Caco-2 (cell line): ENCODE results near the gene KITLG. TPM values are rescaled to one million over a fixed set of nuclear protein-coding genes. Genes with fewer than 3 reads are reported as not detected.

Experiments used
- BruUV-seq: library from RNA; stranded (reverse); fragments of 400-500 nt; replicated peaks from 2 replicates; lab custom pipeline; 2021; lab: Mats Ljungman, UMichigan
- CTCF ChIA-PET: fragments of 300-600 bp; sonication (Branson Sonifier 250); formaldehyde crosslinking; loops from one replicate; lab custom pipeline; 2022; ENCODE audit warnings: antibody characterized with exemption; lab: Charles Lee
- POLR2A ChIA-PET: fragments of 300-600 bp; sonication (Branson Sonifier 250); formaldehyde crosslinking; loops from one replicate; lab custom pipeline; 2022; ENCODE audit warnings: antibody characterized with exemption; lab: Charles Lee
- DNase-seq, 2 experiments: peaks; one replicate each; pipeline versions ENCODE4 v3.0.0 to v3.0.0-alpha.2; 2020 to 2022
- H3K27me3 ChIP-seq: replicated peaks from 2 replicates; pipeline ENCODE4 v1.6.0; 2011; ENCODE audit warnings: low read length; ENCODE audit not compliant: control insufficient read depth, insufficient read depth
- H3K36me3 ChIP-seq: 2 replicates; pipeline ENCODE4 v1.5.1; 2011; ENCODE audit warnings: low read length; ENCODE audit not compliant: control insufficient read depth, insufficient read depth
- H3K4me1 ChIP-seq: fragments of 250-450 bp; sonication (Bioruptor Pico); 2 replicates; pipeline ENCODE4 v1.5.1; 2020; ENCODE audit warnings: mild to moderate bottlenecking
- H3K4me3 ChIP-seq: 2 replicates; pipeline ENCODE4 v1.5.1; 2011; ENCODE audit warnings: low read depth, mild to moderate bottlenecking, control low read depth, low read length
- H3K9me3 ChIP-seq: fragments of 250-450 bp; sonication (Bioruptor Pico); 2 replicates; pipeline ENCODE4 v1.5.1; 2020; ENCODE audit warnings: mild to moderate bottlenecking, moderate library complexity
- H3K27ac Mint-ChIP-seq: one replicate; pipeline ENCODE4 v1.8.0; 2022; ENCODE audit warnings: mixed read lengths; ENCODE audit not compliant: unreplicated experiment
- H3K27me3 Mint-ChIP-seq: one replicate; pipeline ENCODE4 v1.8.0; 2022; ENCODE audit warnings: mixed read lengths; ENCODE audit not compliant: insufficient read depth, unreplicated experiment
- H3K36me3 Mint-ChIP-seq: one replicate; pipeline ENCODE4 v1.8.0; 2022; ENCODE audit warnings: mild to moderate bottlenecking, mixed read lengths; ENCODE audit not compliant: insufficient read depth, unreplicated experiment
- H3K4me1 Mint-ChIP-seq: one replicate; pipeline ENCODE4 v1.8.0; 2022; ENCODE audit warnings: low read depth, mixed read lengths; ENCODE audit not compliant: unreplicated experiment
- H3K4me3 Mint-ChIP-seq: one replicate; pipeline ENCODE4 v1.8.0; 2022; ENCODE audit warnings: mild to moderate bottlenecking, moderate library complexity, mixed read lengths; ENCODE audit not compliant: unreplicated experiment
- H3K9me3 Mint-ChIP-seq: one replicate; pipeline ENCODE4 v1.8.0; 2022; ENCODE audit warnings: mixed read lengths; ENCODE audit not compliant: unreplicated experiment
- CTCF ChIP-seq, 2 experiments: fragments of 200-600 bp in 1 of 2; IDR thresholded peaks; 1 replicate in 1 of 2; 2 replicates in 1 of 2; pipeline versions ENCODE4 v1.5.1 to v1.8.0; 2011 to 2022; ENCODE audit warnings: antibody characterized with exemption in 1 of 2, control low read depth in 1 of 2, inconsistent platforms in 1 of 2, low read depth in 1 of 2, low read length in 1 of 2, mild to moderate bottlenecking in 1 of 2, moderate library complexity in 1 of 2; ENCODE audit not compliant: insufficient read depth in 1 of 2, severe bottlenecking in 1 of 2, unreplicated experiment in 1 of 2
- intact Hi-C: fragments of 100-400 bp; cut with micrococcal nuclease; formaldehyde crosslinking; loops from one replicate; pipeline ENCODE4 v1.10.0; 2022; ENCODE audit not compliant: unreplicated experiment
- total RNA-seq: library from RNA; stranded (reverse); gene quantifications from 2 replicates; pipeline ENCODE4 v1.2.3, GENCODE V29; 2022

The KITLG gene
- total RNA-seq, 1 experiment from 2014 or later = 200 TPM

DNA sequence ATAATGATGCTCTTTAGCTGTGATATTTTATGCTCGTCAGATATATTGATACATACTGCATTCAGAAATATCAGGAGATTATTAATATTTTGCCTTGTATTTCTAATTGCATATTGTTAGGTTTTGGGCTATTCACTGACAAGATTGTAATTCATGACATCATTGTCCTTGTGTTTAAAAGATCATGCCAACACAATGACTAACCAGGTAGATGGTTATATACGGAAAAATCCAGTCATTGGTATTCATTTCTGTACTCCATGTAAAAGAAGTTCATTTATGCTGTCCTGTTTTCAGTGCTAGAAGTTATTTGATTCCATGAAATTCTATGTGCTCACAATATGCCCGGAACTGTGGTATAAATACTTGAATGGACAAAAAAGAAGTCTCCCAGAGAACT lies 107.5 kb downstream of the KITLG start:
- ChIA-PET POLR2A (no interaction called here), CTCF (no interaction called here)
- BruUV-seq = no TSS peak
- no peak overlapping the region for H3K4me3 ChIP-seq
- H3K36me3 Mint-ChIP-seq = peaks cover 50% of the 10 kb centered on the region
- H3K4me3 Mint-ChIP-seq = no peak overlapping the region
- TF ChIP-seq CTCF (IDR thresholded peaks at IDR 0.05; ENCODE audit: insufficient read depth in 1 of 2, low read depth in 1 of 2, low read length in 1 of 2, severe bottlenecking in 1 of 2, unreplicated experiment in 1 of 2) = no peak
- H3K9me3 Mint-ChIP-seq = peaks cover 21% of the 10 kb centered on the region
- no peaks in the 10 kb centered on the region for H3K27me3 ChIP-seq
- H3K27me3 Mint-ChIP-seq = no peaks in the 10 kb centered on the region
- no peak overlapping the region for H3K27ac Mint-ChIP-seq
- H3K36me3 ChIP-seq = no peaks in the 10 kb centered on the region; the same call in 1 of the 2 replicates
- intact Hi-C loops = no loop called here
- H3K4me1 ChIP-seq = no peaks in the 10 kb centered on the region
- DNase-seq = no peak
- H3K4me1 Mint-ChIP-seq = no peaks in the 10 kb centered on the region
- H3K9me3 ChIP-seq = no peaks in the 10 kb centered on the region

DNA sequence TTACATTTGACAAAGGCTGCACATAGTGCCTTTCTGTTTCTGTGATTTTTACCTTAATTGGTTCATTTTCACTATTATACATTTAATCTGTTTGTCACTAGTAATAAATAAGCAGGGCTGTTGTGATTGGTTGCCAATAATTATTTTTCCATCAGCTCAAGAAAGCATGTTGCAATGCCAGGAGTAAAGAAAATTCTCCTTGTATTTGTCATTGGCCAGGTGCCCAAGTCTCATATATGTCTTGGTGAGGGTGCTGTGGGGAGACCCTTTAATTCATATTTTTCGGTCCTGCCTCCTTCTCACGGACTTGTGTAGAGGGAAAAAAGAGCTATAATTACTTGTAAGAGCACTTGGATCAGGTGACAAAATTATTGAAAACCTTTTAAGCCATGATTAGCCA lies 108.0 kb downstream of the KITLG start:
- intact Hi-C loops = no loop called here
- Histone ChIP-seq H3K4me1 (no peaks in the 10 kb centered on the region), H3K4me3 (no peak overlapping the region), H3K27me3 (no peaks in the 10 kb centered on the region), H3K9me3 (0 out of 2 replicates have a peak, but pooled peaks cover 2% of the 10 kb centered on the region), H3K36me3 (no peaks in the 10 kb centered on the region; the same call in 1 of the 2 replicates)
- no TSS peak for BruUV-seq
- no peak for TF ChIP-seq CTCF (IDR thresholded peaks at IDR 0.05; ENCODE audit: insufficient read depth in 1 of 2, low read depth in 1 of 2, low read length in 1 of 2, severe bottlenecking in 1 of 2, unreplicated experiment in 1 of 2)
- peaks cover 50% of the 10 kb centered on the region for H3K36me3 Mint-ChIP-seq
- peaks cover 25% of the 10 kb centered on the region for H3K9me3 Mint-ChIP-seq
- no peaks in the 10 kb centered on the region for H3K27me3 Mint-ChIP-seq
- POLR2A ChIA-PET = no interaction called here
- DNase-seq = no peak
- H3K4me3 Mint-ChIP-seq = no peak overlapping the region
- H3K27ac Mint-ChIP-seq = no peak overlapping the region
- no peaks in the 10 kb centered on the region for H3K4me1 Mint-ChIP-seq
- CTCF ChIA-PET = no interaction called here

GRCh38 chr12:88471331-88472045 lies 108.8 kb downstream of the KITLG start:
- intact Hi-C loops = no loop called here
- no TSS peak for BruUV-seq
- Histone ChIP-seq H3K4me3 (no peak overlapping the region), H3K9me3 (peaks cover 6% of the 10 kb centered on the region; the same call in 1 of the 2 replicates), H3K36me3 (no peaks in the 10 kb centered on the region; the same call in 1 of the 2 replicates), H3K27me3 (no peaks in the 10 kb centered on the region), H3K4me1 (no peaks in the 10 kb centered on the region)
- TF ChIP-seq CTCF (IDR thresholded peaks at IDR 0.05; ENCODE audit: insufficient read depth in 1 of 2, low read depth in 1 of 2, low read length in 1 of 2, severe bottlenecking in 1 of 2, unreplicated experiment in 1 of 2) = no peak
- peaks cover 52% of the 10 kb centered on the region for H3K36me3 Mint-ChIP-seq
- CTCF ChIA-PET = no interaction called here
- H3K4me3 Mint-ChIP-seq = no peak overlapping the region
- POLR2A ChIA-PET = no interaction called here
- H3K9me3 Mint-ChIP-seq = peaks cover 21% of the 10 kb centered on the region
- DNase-seq = no peak
- no peak overlapping the region for H3K27ac Mint-ChIP-seq
- H3K4me1 Mint-ChIP-seq = no peaks in the 10 kb centered on the region
- no peaks in the 10 kb centered on the region for H3K27me3 Mint-ChIP-seq
